Lung (tissue), 12 donors: Measurements from ENCODE around the gene SUGCT. TPM values are rescaled to one million over a fixed set of nuclear protein-coding genes. Genes with fewer than 3 reads are reported as not detected.

Source experiments
- ATAC-seq: fragments of 200-7000 bp; cut with Tn5 transposase; one replicate; pipeline ENCODE4 v1.9.1; 2020; ENCODE audit warnings: moderate number of reproducible peaks; ENCODE audit not compliant: insufficient read depth, low FRiP score
- DNase-seq, 3 donors: peaks; one replicate each; pipeline ENCODE4 v3.0.0-alpha.2; 2013 to 2017
- H3K27ac ChIP-seq, 2 donors: one replicate each; pipeline ENCODE4 v1.5.1; 2013; ENCODE audit warnings: mild to moderate bottlenecking in 2 of 2, moderate library complexity in 2 of 2, control low read depth in 1 of 2, inconsistent platforms in 1 of 2, low read depth in 1 of 2, low read length in 1 of 2
- H3K27me3 ChIP-seq, 3 donors: one replicate each; pipeline ENCODE4 v1.5.1; 2013; ENCODE audit warnings: low read length in 2 of 3; ENCODE audit not compliant: control insufficient read depth in 3 of 3, insufficient read depth in 3 of 3
- H3K36me3 ChIP-seq, 4 donors: one replicate each; pipeline ENCODE4 v1.5.1; 2013; ENCODE audit warnings: low read length in 4 of 4, mild to moderate bottlenecking in 1 of 4, moderate library complexity in 1 of 4; ENCODE audit not compliant: control insufficient read depth in 4 of 4, insufficient read depth in 4 of 4
- H3K4me1 ChIP-seq, 5 donors: one replicate each; pipeline ENCODE4 v1.5.1; 2013; ENCODE audit warnings: low read length in 5 of 5, mild to moderate bottlenecking in 2 of 5, moderate library complexity in 1 of 5; ENCODE audit not compliant: control insufficient read depth in 5 of 5, insufficient read depth in 5 of 5
- H3K4me3 ChIP-seq: one replicate; pipeline ENCODE4 v1.5.1; 2013; ENCODE audit warnings: mild to moderate bottlenecking, control low read depth, moderate library complexity
- H3K9ac ChIP-seq, 2 donors: one replicate each; pipeline ENCODE4 v1.5.1; 2013; ENCODE audit warnings: low read length in 2 of 2, control low read depth in 1 of 2; ENCODE audit not compliant: insufficient read depth in 1 of 2
- H3K9me3 ChIP-seq, 4 donors: one replicate each; pipeline ENCODE4 v1.5.1; 2013; ENCODE audit warnings: low read length in 3 of 4, mild to moderate bottlenecking in 1 of 4, moderate library complexity in 1 of 4; ENCODE audit not compliant: control insufficient read depth in 4 of 4, insufficient read depth in 3 of 4
- CTCF ChIP-seq: IDR thresholded peaks from 2 replicates; pipeline ENCODE4 v1.5.1; 2012; ENCODE audit warnings: mild to moderate bottlenecking; ENCODE audit errors: control extremely low read depth, extremely low read depth
- WGBS, 2 donors: extraction: QIAGEN DNeasy Blood & Tissue Kit; methylation state at CpG; one replicate each; pipeline ENCODE4 v1.1.7; 2013; 5-methylcytosine and 5-hydroxymethylcytosine counted together
- polyA plus RNA-seq, 2 donors: library from polyadenylated mRNA; stranded (reverse); fragments of 200-250 nt; gene quantifications; one replicate each; pipeline ENCODE4 v1.2.1, GENCODE V29; 2013
- total RNA-seq, 2 donors: library from RNA; depleted of rRNA in 1 of 2; stranded (reverse); fragments of >200 nt in 1 of 2; gene quantifications; one replicate each; pipeline ENCODE4 v1.2.1, GENCODE V29; 2014 to 2021
- donor health status: control.
- donor health status: control.
- donor health status: Bipolar disorder and iron deficiency.
- donor health status: healthy.
- donor health status: DM: yes; HTN: yes; CAD: no.

The SUGCT gene
- total and polyA plus RNA-seq, 4 donors, result 0.23 to 4.2 (median 1.8) TPM

GRCh38 chr7:40447345-40447744, 312.5 kb downstream of the SUGCT start:
- Histone ChIP-seq H3K27ac (no peak overlapping the region), H3K36me3 (no peaks in the 10 kb centered on the region), H3K4me1 (peaks cover 0 to 4% (median 0%) of the 10 kb centered on the region in 5 donors), H3K9ac (no peak overlapping the region), H3K4me3 (no peak overlapping the region), H3K27me3 (no peaks in the 10 kb centered on the region), H3K9me3 (no peaks in the 10 kb centered on the region)
- ATAC-seq, result no peak
- TF ChIP-seq CTCF, result no peak
- no peak for DNase-seq
- WGBS, 2 donors, result 86 to 88% methylated on average over 2 of the region's 2 CpGs

GRCh38 chr7:40455485-40455884, 320.7 kb downstream of the SUGCT start:
- peaks cover 0 to 4% (median 0%) of the 10 kb centered on the region in 5 donors for H3K4me1 ChIP-seq
- H3K27me3 ChIP-seq, result no peaks in the 10 kb centered on the region
- no peak overlapping the region for H3K27ac ChIP-seq
- TF ChIP-seq CTCF, result no peak
- H3K4me3 ChIP-seq, result no peak overlapping the region
- H3K9me3 ChIP-seq, result no peaks in the 10 kb centered on the region
- DNase-seq (peak in 2 of 3 donors; percentile 21 to 70), ATAC-seq (no peak)
- H3K36me3 ChIP-seq, result no peaks in the 10 kb centered on the region
- no peak overlapping the region for H3K9ac ChIP-seq

GRCh38 chr7:40457776-40458480, 323.1 kb downstream of the SUGCT start:
- H3K27me3 ChIP-seq, result no peaks in the 10 kb centered on the region
- no peaks in the 10 kb centered on the region for H3K36me3 ChIP-seq
- no peak for TF ChIP-seq CTCF
- WGBS, 2 donors, result 87 to 90% methylated on average over 5 of the region's 5 CpGs
- ATAC-seq, result no peak
- H3K27ac ChIP-seq, result no peak overlapping the region
- H3K9me3 ChIP-seq, result no peaks in the 10 kb centered on the region
- no peak overlapping the region for H3K4me3 ChIP-seq
- H3K9ac ChIP-seq, result no peak overlapping the region
- H3K4me1 ChIP-seq, result no peaks in the 10 kb centered on the region
- DNase-seq, result no peak

DNA sequence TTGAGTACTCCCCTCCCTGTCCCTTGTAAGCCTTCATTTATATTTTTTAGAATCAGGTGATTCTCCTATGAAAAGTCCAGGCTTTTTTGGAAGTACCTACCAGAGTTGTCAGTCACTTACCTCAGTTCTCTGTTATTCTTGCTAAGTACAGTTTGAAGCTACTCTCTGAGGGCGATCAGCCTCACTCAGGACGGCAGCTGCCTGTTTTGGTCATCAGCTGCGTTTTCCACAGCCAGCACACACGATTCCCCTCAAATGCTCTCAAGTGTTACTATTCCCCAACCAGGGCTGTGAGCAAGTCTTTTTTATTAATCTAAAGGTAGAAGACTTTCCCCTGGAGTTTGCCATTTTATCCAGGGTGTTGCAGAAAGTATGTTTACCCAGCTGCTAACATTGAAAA, 328.6 kb downstream of the SUGCT start:
- no peak overlapping the region for H3K4me3 ChIP-seq

More for the DNA sequence above, 328.6 kb downstream of the SUGCT start:
- no peaks in the 10 kb centered on the region for H3K36me3 ChIP-seq
- DNase-seq (peak in 1 of 3 donors; percentile 31), ATAC-seq (no peak)
- H3K27me3 ChIP-seq, result no peaks in the 10 kb centered on the region
- H3K9me3 ChIP-seq, result no peaks in the 10 kb centered on the region
- H3K4me1 ChIP-seq, result peaks cover 0 to 13% (median 0%) of the 10 kb centered on the region in 5 donors
- TF ChIP-seq CTCF, result no peak
- 42 to 68% methylated on average over 4 of the region's 4 CpGs for WGBS, 2 donors
- H3K9ac ChIP-seq, result no peak overlapping the region
- H3K27ac ChIP-seq, result no peak overlapping the region
